Choroid plexus epithelial cell (primary cell): ENCODE results near the gene ARL8B.
"Not testable (repeated sequence)": the region's sequence is repeated elsewhere in the genome, so short reads cannot be mapped to it uniquely, and the experiment has no call there.

Experiments
- DNase-seq: peaks from one replicate; pipeline ENCODE4 v3.0.0-alpha.2; 2010; ENCODE audit warnings: low read depth
- H3K4me3 ChIP-seq: 2 replicates; pipeline ENCODE4 v1.5.1; 2011; ENCODE audit warnings: low read depth, mild to moderate bottlenecking, control low read depth, low read length, moderate library complexity
- TF ChIP-seq, protein P1 (sequence below): conservative IDR thresholded peaks from 2 replicates; pipeline ENCODE4 v1.5.1; 2011; ENCODE audit warnings: low read depth, mild to moderate bottlenecking, control low read depth, inconsistent platforms, low read length, moderate library complexity

ARL8B gene

DNA sequence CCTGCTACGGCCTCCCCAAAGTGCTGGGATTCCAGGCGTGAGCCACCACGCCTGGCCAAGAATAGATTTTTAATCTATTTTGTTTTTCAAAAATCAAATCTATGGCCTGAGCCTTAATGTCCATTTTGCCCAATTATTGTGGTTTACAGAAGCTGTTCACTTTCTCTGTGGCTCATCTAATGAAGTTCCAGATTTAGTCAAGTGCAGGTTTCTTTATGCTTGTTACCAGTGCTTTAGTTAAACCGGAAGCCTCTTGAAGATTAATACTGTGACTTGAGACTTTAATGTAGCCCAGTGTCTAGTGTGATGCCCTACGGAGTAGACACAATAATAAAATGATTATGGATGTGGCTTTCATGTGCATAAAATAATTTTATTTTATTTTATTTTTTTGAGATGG lies 48.9 kb downstream of the ARL8B start:
- TF ChIP-seq, protein P1, sequence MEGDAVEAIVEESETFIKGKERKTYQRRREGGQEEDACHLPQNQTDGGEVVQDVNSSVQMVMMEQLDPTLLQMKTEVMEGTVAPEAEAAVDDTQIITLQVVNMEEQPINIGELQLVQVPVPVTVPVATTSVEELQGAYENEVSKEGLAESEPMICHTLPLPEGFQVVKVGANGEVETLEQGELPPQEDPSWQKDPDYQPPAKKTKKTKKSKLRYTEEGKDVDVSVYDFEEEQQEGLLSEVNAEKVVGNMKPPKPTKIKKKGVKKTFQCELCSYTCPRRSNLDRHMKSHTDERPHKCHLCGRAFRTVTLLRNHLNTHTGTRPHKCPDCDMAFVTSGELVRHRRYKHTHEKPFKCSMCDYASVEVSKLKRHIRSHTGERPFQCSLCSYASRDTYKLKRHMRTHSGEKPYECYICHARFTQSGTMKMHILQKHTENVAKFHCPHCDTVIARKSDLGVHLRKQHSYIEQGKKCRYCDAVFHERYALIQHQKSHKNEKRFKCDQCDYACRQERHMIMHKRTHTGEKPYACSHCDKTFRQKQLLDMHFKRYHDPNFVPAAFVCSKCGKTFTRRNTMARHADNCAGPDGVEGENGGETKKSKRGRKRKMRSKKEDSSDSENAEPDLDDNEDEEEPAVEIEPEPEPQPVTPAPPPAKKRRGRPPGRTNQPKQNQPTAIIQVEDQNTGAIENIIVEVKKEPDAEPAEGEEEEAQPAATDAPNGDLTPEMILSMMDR = no peak
- no peak for DNase-seq
- no peak overlapping the region for H3K4me3 ChIP-seq

DNA sequence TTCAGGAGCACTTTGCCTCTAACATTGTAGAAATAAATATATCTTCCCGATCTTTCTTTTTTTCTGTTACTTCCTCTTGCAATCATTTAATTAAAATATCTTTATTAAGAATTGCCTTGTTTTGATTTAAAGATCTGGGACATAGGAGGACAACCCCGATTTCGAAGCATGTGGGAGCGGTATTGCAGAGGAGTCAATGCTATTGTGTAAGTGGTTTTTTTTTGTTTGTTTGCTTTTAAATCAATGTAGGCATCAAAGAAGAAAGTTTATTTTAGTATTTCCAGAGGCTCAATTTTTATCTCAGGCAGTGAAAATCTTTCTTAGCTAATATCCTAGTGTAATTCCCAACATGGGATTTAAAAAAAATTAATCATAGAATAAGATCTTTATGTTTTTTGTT lies 49.9 kb downstream of the ARL8B start:
- DNase-seq = no peak
- H3K4me3 ChIP-seq = no peak overlapping the region
- TF ChIP-seq, protein P1 = no peak

DNA sequence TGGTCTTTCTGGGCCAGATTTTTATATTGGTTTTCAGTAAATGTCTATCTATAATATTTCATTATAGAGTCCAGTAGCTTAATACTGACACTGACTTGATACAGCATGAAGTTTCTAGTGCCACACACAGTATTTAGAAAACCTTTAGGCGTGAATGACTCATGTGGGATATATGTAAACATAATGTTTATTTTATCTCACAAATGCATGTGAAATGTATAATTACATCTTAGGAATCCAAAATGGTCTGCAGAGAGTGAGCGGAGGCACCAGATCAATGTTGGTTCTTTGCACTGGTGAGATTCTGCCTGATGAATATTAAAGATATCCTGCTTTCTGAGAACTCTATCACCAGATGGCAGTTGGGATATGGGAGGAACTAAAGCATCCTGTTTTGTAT lies 56.9 kb downstream of the ARL8B start:
- not testable (repeated sequence) for DNase-seq, H3K4me3 ChIP-seq

DNA sequence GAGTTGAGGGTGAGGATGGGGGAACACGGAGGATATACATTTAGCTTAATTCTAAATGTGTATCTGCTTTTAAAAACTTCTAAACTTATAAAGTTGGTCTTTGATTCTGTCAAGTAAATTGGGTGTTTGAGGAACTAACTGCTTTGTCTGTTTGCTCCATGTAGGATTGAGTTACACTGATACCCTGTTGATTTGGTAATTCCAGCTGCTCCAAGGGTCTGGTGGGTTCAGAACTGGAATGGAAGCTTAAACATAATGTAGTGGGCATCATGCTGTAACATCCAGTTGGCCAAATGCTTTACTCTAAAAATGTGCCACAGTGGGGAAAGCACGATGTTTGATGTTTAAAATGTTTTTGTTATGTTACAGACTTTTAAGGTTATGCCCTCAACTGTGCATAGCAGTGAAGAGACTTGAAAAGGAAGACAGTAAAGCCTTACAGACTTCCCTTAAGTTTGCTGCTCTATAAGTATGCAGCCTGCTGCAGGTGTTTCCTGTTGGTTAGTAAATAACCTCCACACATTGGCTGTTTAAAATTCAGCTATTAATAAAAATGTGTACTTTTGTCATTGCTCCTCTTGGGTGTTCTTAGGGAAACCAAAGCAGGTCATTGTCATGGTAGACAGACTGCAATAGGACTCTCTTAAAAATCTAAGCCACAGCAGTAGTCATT lies 59.5 kb downstream of the ARL8B start:
- TF ChIP-seq, protein P1 = no peak

DNA sequence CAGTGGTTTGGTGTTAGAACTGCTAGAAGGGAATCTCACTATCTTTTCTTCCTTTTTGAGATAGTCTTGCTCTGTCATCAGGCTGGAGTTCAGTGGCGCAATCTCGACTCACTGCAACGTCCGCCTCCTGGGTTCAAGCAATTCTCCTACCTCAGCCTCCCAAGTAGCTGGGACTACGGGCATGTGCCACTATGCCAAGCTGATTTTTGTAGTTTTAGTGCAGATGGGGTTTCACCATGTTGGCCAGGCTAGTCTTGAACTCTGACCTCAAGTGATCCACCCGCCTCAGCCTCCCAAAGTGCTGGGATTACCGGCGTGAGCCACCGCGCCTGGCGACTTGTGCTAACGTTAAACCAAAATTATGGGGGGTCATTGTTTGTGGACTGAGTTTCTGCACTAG lies 61.6 kb downstream of the ARL8B start:
- not testable (repeated sequence) for DNase-seq, H3K4me3 ChIP-seq

More for the DNA sequence above, 59.5 kb downstream of the ARL8B start:
- no peak for DNase-seq
- H3K4me3 ChIP-seq = no peak overlapping the region

DNA sequence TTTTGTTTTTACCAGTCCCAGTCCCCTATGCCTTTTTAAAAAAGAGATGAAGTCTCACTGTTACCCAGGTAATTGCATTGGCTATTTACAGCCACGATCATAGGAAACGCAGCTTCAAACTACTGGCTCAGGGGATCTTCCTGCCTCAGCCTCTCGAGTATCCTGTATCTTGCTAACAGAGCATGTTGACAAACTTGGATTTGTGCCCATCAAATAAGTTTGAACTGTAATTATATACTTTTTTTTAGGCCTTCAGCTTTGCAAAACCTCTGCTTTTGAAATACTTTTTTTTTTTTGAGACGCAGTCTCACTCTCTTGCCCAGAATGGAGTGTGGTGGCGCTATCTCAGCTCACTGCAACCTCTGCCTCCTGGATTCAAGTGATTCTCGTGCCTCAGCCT lies 62.4 kb downstream of the ARL8B start:
- H3K4me3 ChIP-seq = no peak overlapping the region
- TF ChIP-seq, protein P1 = no peak
- DNase-seq = no peak

DNA sequence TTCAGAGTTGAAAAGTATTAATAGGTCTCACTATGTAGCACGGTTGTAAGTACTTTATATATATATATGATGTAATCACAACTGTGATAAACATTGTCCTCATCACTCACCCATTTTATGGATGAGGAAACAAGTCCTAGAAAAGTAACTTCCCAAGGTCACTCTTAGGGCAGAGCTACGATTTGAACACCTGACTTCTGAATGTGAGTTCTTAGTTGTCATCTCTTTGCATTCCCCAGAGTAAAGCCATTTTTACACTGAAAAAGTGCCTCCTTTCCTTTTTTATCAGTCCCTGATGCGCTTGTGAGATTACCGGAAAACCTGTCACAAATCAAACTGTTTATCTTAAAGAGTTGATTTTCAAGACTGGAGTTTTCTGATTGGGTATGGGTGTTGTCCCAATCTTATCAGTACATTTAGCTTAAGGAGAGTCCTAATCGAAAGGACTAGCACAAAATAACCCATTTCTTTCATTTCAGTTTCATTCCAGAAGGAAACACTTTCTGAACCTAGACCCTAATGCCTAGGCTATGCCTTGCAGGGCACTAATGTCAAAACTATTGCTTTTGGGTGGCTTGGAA lies 63.1 kb downstream of the ARL8B start:
- DNase-seq = no peak
- no peak overlapping the region for H3K4me3 ChIP-seq
- TF ChIP-seq, protein P1 = no peak

DNA sequence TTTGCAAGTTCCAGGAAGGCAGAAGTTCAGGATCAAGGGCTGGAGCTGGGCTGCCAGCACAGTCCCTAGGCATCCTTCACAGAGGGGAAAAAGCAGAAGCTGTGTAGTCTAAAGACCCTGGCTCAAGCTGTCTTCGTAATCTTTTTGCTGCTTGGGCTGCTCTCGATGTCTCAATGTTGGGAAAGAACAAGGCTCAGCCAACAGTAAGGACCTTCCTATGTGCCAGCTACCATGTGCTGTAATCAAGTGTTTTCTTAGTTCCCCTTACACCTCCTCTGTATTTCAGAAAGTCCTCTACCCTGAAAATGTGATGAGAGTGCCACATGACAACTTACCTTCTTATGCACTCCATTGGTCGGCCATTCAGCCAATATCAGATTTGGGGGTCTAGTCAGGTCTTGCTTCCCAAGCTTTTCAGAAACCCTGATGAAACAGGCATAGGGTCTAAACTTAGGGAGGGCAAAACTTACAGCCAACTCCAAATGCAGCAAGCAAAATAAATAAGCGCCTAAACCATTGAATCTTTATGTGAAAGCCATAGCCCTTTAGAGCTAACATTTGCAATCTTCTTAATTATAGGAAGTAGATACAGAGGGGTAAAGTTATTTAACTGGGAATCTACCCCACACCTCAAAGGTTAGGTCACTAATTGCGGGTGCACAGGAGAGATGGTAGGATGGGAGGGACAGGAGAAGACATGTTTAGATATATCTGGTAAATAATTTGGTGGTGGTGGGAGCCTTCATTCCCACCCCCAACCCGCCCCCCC lies 64.2 kb downstream of the ARL8B start:
- TF ChIP-seq, protein P1 = no peak
- peak overlapping the region; percentile 68 for H3K4me3 ChIP-seq
- DNase-seq = no peak
